Measurements from ENCODE around the gene ZNF432. TPM values are rescaled to one million over a fixed set of nuclear protein-coding genes. Genes with fewer than 3 reads are reported as not detected.

Gene ZNF432
- total and polyA plus RNA-seq, 2 of the 13 experiments (the other 11 are each of a cell fraction or from before 2014, with no cell fraction given) = 4.1 to 8.7 TPM

- TF ChIP-seq ZFP41 (CRISPR knock-in tag; IDR thresholded peaks at IDR 0.05; ENCODE audit: borderline replicate concordance) (no peak), TOPORS (CRISPR knock-in tag; IDR thresholded peaks at IDR 0.05) (no peak), JDP2 (CRISPR knock-in tag; IDR thresholded peaks at IDR 0.05; ENCODE audit: borderline replicate concordance) (no peak), TCF7L2 (IDR thresholded peaks at IDR 0.05; ENCODE audit: low read depth, low read length) (no peak), ZMYM4 (CRISPR knock-in tag; IDR thresholded peaks at IDR 0.05) (peak; percentile 89), ZNF7 (CRISPR knock-in tag; IDR thresholded peaks at IDR 0.05) (no peak), ZNF691 (CRISPR knock-in tag; IDR thresholded peaks at IDR 0.05; ENCODE audit: borderline replicate concordance, low read depth) (no peak), MAFG (CRISPR knock-in tag; IDR thresholded peaks at IDR 0.05) (no peak), ZNF407 (CRISPR knock-in tag; IDR thresholded peaks at IDR 0.05; ENCODE audit: not compliant biosample characterization) (no peak), ZNF143 (CRISPR knock-in tag; IDR thresholded peaks at IDR 0.05) (no peak), HMG20B (CRISPR knock-in tag; conservative IDR thresholded peaks at IDR 0.05) (no peak), U2AF1 (optimal IDR thresholded peaks at IDR 0.05; ENCODE audit: low read depth, low read length) (no peak), CENPBD1 (CRISPR knock-in tag; IDR thresholded peaks at IDR 0.05; ENCODE audit: borderline replicate concordance, low read depth) (no peak), ARID3A (IDR thresholded peaks at IDR 0.05; ENCODE audit: low read depth, low read length) (no peak), SP1 (IDR thresholded peaks at IDR 0.05) (0 out of 2 replicates have a peak, but pooled peaks have one; percentile 12), SP1 (CRISPR knock-in tag; IDR thresholded peaks at IDR 0.05) (peak; percentile 91), POLR2A (IDR thresholded peaks at IDR 0.05; ENCODE audit: insufficient read depth in 1 of 2, low read depth in 2 of 2, low read length in 2 of 2) (peak; percentile 81 to 88), NONO (IDR thresholded peaks at IDR 0.05) (no peak), NONO (CRISPR knock-in tag; conservative IDR thresholded peaks at IDR 0.05) (no peak), MEIS2 (CRISPR knock-in tag; IDR thresholded peaks at IDR 0.05) (0 out of 2 replicates have a peak, but pooled peaks have one; percentile 35)
These were observed 46.8 kb upstream of the ZNF432 start, which contains the start of gene ZNF841 (continued) for GRCh38 chr19:52095172-52096014.
